NCI-H1092 treated with DMSO at 0.1 percent for 48 hours (cell line): ENCODE results near the gene TLR6.
"Not testable (repeated sequence)": the region's sequence is repeated elsewhere in the genome, so short reads cannot be mapped to it uniquely, and the experiment has no call there.

Experiments used
- DNase-seq: peaks from one replicate; lab custom pipeline; 2025; lab: John Stamatoyannopoulos, UW

The TLR6 gene

GRCh38 chr4:38787693-38788092 lies 68.9 kb downstream of the TLR6 start:
- DNase-seq, result no peak

- no peak for DNase-seq
Measured at GRCh38 chr4:38785901-38786402, 70.7 kb downstream of the TLR6 start.

- no peak for DNase-seq
Measured at GRCh38 chr4:38785041-38785790, 71.4 kb downstream of the TLR6 start.

GRCh38 chr4:38784141-38784540 lies 72.5 kb downstream of the TLR6 start:
- DNase-seq, result no peak

GRCh38 chr4:38783109-38783460 lies 73.5 kb downstream of the TLR6 start:
- no peak for DNase-seq

- DNase-seq, result peak; percentile 52
Measured at GRCh38 chr4:38782452-38783108, 74.0 kb downstream of the TLR6 start, which contains the start of gene TLR10. Gene TLR10 (minus strand): TSS chr4:38782990. CDS start chr4:38775590, 7,400 bp downstream.

- DNase-seq, result no peak
Measured at GRCh38 chr4:38781854-38782261, 74.8 kb downstream of the TLR6 start.

- no peak for DNase-seq
Measured at GRCh38 chr4:38780833-38781484, 75.7 kb downstream of the TLR6 start.

- no peak for DNase-seq
Measured at GRCh38 chr4:38779790-38780189, 76.8 kb downstream of the TLR6 start.

GRCh38 chr4:38777925-38778324 lies 78.7 kb downstream of the TLR6 start:
- DNase-seq, result not testable (repeated sequence)

- no peak for DNase-seq
Measured at GRCh38 chr4:38775326-38775725, 81.3 kb downstream of the TLR6 start.

GRCh38 chr4:38774181-38774955 lies 82.2 kb downstream of the TLR6 start:
- no peak for DNase-seq
